ENCODE results near the gene PSMA4.

GRCh38 chr15:78538358-78538757 lies 1.9 kb upstream of the PSMA4 start:
- TF ChIP-seq, protein P1, sequence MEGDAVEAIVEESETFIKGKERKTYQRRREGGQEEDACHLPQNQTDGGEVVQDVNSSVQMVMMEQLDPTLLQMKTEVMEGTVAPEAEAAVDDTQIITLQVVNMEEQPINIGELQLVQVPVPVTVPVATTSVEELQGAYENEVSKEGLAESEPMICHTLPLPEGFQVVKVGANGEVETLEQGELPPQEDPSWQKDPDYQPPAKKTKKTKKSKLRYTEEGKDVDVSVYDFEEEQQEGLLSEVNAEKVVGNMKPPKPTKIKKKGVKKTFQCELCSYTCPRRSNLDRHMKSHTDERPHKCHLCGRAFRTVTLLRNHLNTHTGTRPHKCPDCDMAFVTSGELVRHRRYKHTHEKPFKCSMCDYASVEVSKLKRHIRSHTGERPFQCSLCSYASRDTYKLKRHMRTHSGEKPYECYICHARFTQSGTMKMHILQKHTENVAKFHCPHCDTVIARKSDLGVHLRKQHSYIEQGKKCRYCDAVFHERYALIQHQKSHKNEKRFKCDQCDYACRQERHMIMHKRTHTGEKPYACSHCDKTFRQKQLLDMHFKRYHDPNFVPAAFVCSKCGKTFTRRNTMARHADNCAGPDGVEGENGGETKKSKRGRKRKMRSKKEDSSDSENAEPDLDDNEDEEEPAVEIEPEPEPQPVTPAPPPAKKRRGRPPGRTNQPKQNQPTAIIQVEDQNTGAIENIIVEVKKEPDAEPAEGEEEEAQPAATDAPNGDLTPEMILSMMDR (IDR thresholded peaks at IDR 0.05), result no peak
- TF ChIP-seq POLR2A (IDR thresholded peaks at IDR 0.05), result no peak

Data from body of pancreas (tissue), 4 donors.